GM12878 (cell line): Measurements from ENCODE around the gene SEMA4D. TPM values are rescaled to one million over a fixed set of nuclear protein-coding genes. Genes with fewer than 3 reads are reported as not detected.

Experiments used
- ATF3 ChIP-seq: IDR thresholded peaks from 2 replicates; pipeline ENCODE4 v1.6.1; 2011; ENCODE audit warnings: low read depth, mild to moderate bottlenecking, low read length, moderate library complexity, borderline replicate concordance; ENCODE audit errors: extremely low read depth
- BACH1 ChIP-seq: fragments of 450-650 bp; IDR thresholded peaks from 2 replicates; pipeline ENCODE4 v1.6.1; 2017; ENCODE audit warnings: mild to moderate bottlenecking, borderline replicate concordance
- BHLHE40 ChIP-seq, 2 experiments: fragments of 450-650 bp in 1 of 2; IDR thresholded peaks; 2 replicates each; pipeline ENCODE4 v1.6.1; 2011 to 2017; ENCODE audit warnings: low read depth in 2 of 2, borderline replicate concordance in 1 of 2, improper control_type of control experiment in 1 of 2, low read length in 1 of 2, mild to moderate bottlenecking in 1 of 2
- CREB1 ChIP-seq: IDR thresholded peaks from 2 replicates; pipeline ENCODE4 v1.6.1; 2012; ENCODE audit warnings: low read depth, mild to moderate bottlenecking, inconsistent platforms
- CREM ChIP-seq: IDR thresholded peaks from 2 replicates; pipeline ENCODE4 v1.6.1; 2014; ENCODE audit warnings: antibody characterized with exemption, low read depth
- EP300 ChIP-seq, 2 experiments: fragments of 150-350 bp in 1 of 2; IDR thresholded peaks; 2 replicates each; pipeline ENCODE4 v1.6.1; 2011 to 2012; ENCODE audit warnings: low read depth in 2 of 2, low read length in 2 of 2, borderline replicate concordance in 1 of 2, improper control_type of control experiment in 1 of 2, inconsistent platforms in 1 of 2; ENCODE audit not compliant: control insufficient read depth in 1 of 2
- FOXM1 ChIP-seq: IDR thresholded peaks from 2 replicates; pipeline ENCODE4 v1.6.1; 2012; ENCODE audit warnings: low read depth, mild to moderate bottlenecking, inconsistent platforms, low read length, moderate library complexity
- GATAD2B ChIP-seq: fragments of 450-650 bp; conservative IDR thresholded peaks from 2 replicates; pipeline ENCODE4 v1.6.1; 2017; ENCODE audit warnings: low read depth, mild to moderate bottlenecking, moderate library complexity
- HDAC6 ChIP-seq: fragments of 200-600 bp; sonication (generic); IDR thresholded peaks from one replicate; pipeline ENCODE4 v1.8.0; 2017; ENCODE audit warnings: antibody characterized with exemption; ENCODE audit not compliant: unreplicated experiment
- JUNB ChIP-seq: IDR thresholded peaks from 2 replicates; pipeline ENCODE4 v1.6.1; 2016; ENCODE audit warnings: antibody characterized with exemption, mild to moderate bottlenecking
- KAT2A ChIP-seq: conservative IDR thresholded peaks from 2 replicates; pipeline ENCODE4 v1.6.1; 2011; ENCODE audit warnings: low read depth, low read length; ENCODE audit not compliant: control insufficient read depth
- MEF2A ChIP-seq: IDR thresholded peaks from 2 replicates; pipeline ENCODE4 v1.6.1; 2011; ENCODE audit warnings: low read depth, mild to moderate bottlenecking, low read length, moderate library complexity; ENCODE audit not compliant: insufficient read depth
- PAX5 ChIP-seq: IDR thresholded peaks from 2 replicates; pipeline ENCODE4 v1.6.1; 2011; ENCODE audit warnings: low read depth, low read length, borderline replicate concordance
- PBX3 ChIP-seq: IDR thresholded peaks from 2 replicates; pipeline ENCODE4 v1.6.1; 2011; ENCODE audit warnings: mild to moderate bottlenecking, low read depth, low read length, moderate library complexity; ENCODE audit not compliant: insufficient replicate concordance
- PML ChIP-seq: IDR thresholded peaks from 2 replicates; pipeline ENCODE4 v1.6.1; 2012; ENCODE audit warnings: low read length, inconsistent platforms
- POLR2AphosphoS2 ChIP-seq: IDR thresholded peaks from 2 replicates; pipeline ENCODE4 v1.6.1; 2011; ENCODE audit warnings: low read depth, mild to moderate bottlenecking, low read length, improper control_type of control experiment, moderate library complexity
- RELA ChIP-seq: fragments of 450-650 bp; IDR thresholded peaks from 2 replicates; pipeline ENCODE4 v1.8.0; 2014; ENCODE audit warnings: borderline replicate concordance; ENCODE audit not compliant: partially characterized antibody
- SMAD5 ChIP-seq: IDR thresholded peaks from 2 replicates; pipeline ENCODE4 v1.6.1; 2016; ENCODE audit warnings: antibody characterized with exemption, low read depth
- SP1 ChIP-seq: IDR thresholded peaks from one replicate; pipeline ENCODE4 v1.6.1; 2011; ENCODE audit warnings: low read depth, low read length
- SPI1 ChIP-seq: IDR thresholded peaks from 2 replicates; pipeline ENCODE4 v1.6.1; 2011; ENCODE audit warnings: low read depth, mild to moderate bottlenecking, low read length, moderate library complexity, borderline replicate concordance; ENCODE audit not compliant: insufficient read depth
- SREBF1 ChIP-seq: IDR thresholded peaks from 2 replicates; pipeline ENCODE4 v1.6.1; 2012; ENCODE audit warnings: mild to moderate bottlenecking, low read length
- YY1 ChIP-seq: IDR thresholded peaks from 2 replicates; pipeline ENCODE4 v1.6.1; 2011; ENCODE audit warnings: low read depth, mild to moderate bottlenecking, low read length
- ZBTB40 ChIP-seq: fragments of 450-650 bp; IDR thresholded peaks from 2 replicates; pipeline ENCODE4 v1.6.1; 2016; ENCODE audit warnings: mild to moderate bottlenecking, moderate library complexity, borderline replicate concordance
- ZNF217 ChIP-seq: fragments of 450-650 bp; IDR thresholded peaks from 2 replicates; pipeline ENCODE4 v1.6.1; 2017; ENCODE audit warnings: antibody characterized with exemption, mild to moderate bottlenecking
- ZNF622 ChIP-seq: fragments of 450-650 bp; IDR thresholded peaks from 2 replicates; pipeline ENCODE4 v1.6.1; 2017; ENCODE audit warnings: mild to moderate bottlenecking, inconsistent platforms
- polyA plus RNA-seq, 11 experiments: library from polyadenylated mRNA; depleted of rRNA in 4 of 11; unstranded in 6 of 11; stranded (reverse) in 5 of 11; fragments of >200 nt; fragmentation: Nextera tagmentation in 4 of 11; fragmentation: Illumina TruSeq in 1 of 11; extraction: Ambion mirVana in 4 of 11; extraction: Trizol in 1 of 11; gene quantifications; 1 replicate in 1 of 11; 2 replicates in 10 of 11; pipeline versions ENCODE4 v1.2.1 to v1.2.3, GENCODE V29; 2011 to 2016; ENCODE audit warnings: inconsistent platforms in 2 of 11, missing spikeins in 2 of 11, low read depth in 1 of 11
- total RNA-seq, 4 experiments: library from RNA; depleted of rRNA in 3 of 4; stranded (reverse); fragments of >200 nt in 3 of 4; fragmentation: Illumina TruSeq in 1 of 4; extraction: Trizol in 1 of 4; gene quantifications; 2 replicates each; pipeline versions ENCODE4 v1.2.1 to v1.2.3, GENCODE V29; 2013 to 2021

SEMA4D gene
- total and polyA plus RNA-seq, 10 of the 15 experiments (the other 5 are each of a cell fraction or from before 2014, with no cell fraction given) = 15.1 to 136 (median 39.6) TPM

GRCh38 chr9:89419978-89420394 is 77.9 kb downstream of the SEMA4D start (continued):
- TF ChIP-seq MEF2A = 0 out of 2 replicates have a peak, but pooled peaks have one; percentile 55
- TF ChIP-seq KAT2A = no peak
- TF ChIP-seq SPI1 = peak; percentile 26; the same call in 1 of the 2 replicates
- no peak for TF ChIP-seq RELA
- TF ChIP-seq PBX3 = no peak
- TF ChIP-seq ZNF217 = no peak
- TF ChIP-seq GATAD2B = no peak
- no peak for TF ChIP-seq ZNF622
- peak; percentile 96 for TF ChIP-seq JUNB
- TF ChIP-seq PAX5 = 0 out of 2 replicates have a peak, but pooled peaks have one; percentile 16
- TF ChIP-seq CREM = peak; percentile 80
- no peak for TF ChIP-seq POLR2AphosphoS2
- TF ChIP-seq SREBF1 = no peak
- no peak for TF ChIP-seq ZBTB40
- TF ChIP-seq YY1 = no peak
- no peak for TF ChIP-seq CREB1
- no peak for TF ChIP-seq EP300 (IDR thresholded peaks at IDR 0.05; ENCODE audit: borderline replicate concordance in 1 of 2, control insufficient read depth in 1 of 2, low read depth in 2 of 2, low read length in 2 of 2)
- TF ChIP-seq SMAD5 = no peak
- no peak for TF ChIP-seq BHLHE40 (IDR thresholded peaks at IDR 0.05; ENCODE audit: borderline replicate concordance in 1 of 2, low read depth in 2 of 2, low read length in 1 of 2)
- no peak for TF ChIP-seq ATF3
- TF ChIP-seq FOXM1 = no peak
- TF ChIP-seq HDAC6 = no peak
- no peak for TF ChIP-seq PML
- TF ChIP-seq BACH1 = no peak
- TF ChIP-seq SP1 = no peak
- TF ChIP-seq, all 136 proteins: peak for 10
